ENCODE data around the gene KCNH6.

The KCNH6 gene

DNA sequence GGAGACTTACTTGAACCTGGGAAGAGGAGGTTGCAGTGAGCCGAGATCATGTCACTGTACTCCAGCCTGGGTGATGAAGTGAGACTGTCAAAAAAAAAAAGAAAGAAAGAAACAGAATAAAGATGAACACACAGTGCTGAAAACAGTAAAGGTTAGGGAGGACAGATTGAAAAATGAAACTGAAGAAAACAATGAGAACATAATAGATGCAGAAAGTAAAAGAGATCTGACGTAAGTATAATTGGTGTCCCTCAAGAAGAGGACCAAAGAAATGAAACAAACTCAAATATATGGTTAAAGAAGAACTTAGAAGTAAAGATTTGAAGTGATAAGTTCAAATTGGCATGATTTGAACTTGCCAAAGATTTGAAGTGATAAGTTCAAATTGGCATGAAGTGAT lies 34.3 kb downstream of the KCNH6 start:
- DNase-seq: no peak

DNA sequence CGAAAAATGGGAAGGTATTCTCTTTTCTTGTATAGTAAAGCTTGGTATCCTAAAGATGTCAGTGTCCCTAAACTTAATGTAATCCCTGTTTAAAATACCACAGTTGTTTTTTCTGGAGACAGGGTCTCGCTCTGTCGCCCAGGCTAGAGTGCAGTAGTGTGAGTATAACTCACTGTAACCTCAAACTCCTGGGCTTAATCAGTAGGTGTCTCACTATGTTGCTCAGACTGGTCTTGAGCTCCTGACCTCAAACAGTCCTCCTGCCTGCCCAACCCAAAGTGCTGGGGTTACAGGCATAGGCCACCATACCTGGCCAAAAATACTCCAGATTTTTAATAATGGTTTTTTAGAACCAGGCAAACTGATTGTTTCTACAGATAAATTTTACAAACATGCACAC lies 35.3 kb downstream of the KCNH6 start:
- DNase-seq: no peak

DNA sequence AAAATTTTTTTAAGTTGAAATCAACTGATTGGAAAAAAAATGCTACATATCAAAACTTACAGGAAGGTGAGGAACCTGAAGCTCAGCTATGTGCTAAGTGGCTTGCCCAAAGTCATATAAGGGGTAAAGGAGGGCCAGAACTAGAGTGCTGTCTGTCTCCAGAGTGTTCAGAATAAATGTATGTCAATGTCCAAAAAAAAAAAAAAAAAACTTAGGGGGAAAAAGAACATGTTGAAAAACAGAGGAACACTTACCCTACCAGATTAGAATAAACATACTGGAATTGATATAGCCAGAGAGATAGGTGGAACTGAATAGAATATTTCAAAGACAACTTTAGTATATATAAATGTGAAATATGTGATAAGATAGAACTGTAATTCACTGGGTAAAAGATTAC lies 38.7 kb downstream of the KCNH6 start:
- DNase-seq: no peak

DNA sequence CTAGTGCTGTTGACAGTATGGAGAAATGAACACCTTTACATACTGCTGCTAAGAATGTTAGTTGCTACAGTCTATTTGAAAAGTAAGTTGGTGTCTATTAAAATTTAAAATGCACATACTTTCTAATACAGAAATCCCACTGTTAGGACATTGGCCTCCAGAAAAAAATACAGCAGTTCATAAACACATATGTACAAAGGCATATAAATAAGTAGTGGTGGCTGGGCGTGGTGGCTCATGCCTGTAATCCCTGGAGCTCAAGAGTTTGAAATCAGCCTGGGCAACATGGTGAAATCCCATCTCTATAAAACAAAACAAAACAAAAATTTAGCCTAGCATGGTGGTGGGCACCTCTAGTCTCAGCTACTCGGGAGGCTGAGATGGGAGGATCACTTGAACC lies 40.2 kb downstream of the KCNH6 start:
- DNase-seq: no peak

DNA sequence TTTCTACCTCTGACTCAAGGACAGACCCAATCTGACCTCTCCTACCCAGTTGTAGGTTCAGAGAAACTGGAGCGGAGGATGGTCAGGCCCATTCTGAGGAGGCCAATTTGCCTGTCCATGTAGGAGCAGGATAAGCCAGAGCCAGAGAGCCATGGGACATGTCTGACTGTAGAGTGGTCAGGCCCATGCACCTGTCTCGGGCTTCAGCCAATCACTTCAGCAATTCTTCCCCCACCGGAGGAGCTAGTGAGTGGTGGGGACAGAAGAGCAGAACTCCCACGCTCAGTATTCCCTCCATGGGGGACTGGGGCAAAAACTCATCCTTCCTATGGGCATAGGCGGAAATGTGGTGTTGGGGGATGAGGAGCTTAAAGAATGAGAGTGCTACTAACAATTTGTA lies 41.4 kb downstream of the KCNH6 start:
- no peak for DNase-seq

DNA sequence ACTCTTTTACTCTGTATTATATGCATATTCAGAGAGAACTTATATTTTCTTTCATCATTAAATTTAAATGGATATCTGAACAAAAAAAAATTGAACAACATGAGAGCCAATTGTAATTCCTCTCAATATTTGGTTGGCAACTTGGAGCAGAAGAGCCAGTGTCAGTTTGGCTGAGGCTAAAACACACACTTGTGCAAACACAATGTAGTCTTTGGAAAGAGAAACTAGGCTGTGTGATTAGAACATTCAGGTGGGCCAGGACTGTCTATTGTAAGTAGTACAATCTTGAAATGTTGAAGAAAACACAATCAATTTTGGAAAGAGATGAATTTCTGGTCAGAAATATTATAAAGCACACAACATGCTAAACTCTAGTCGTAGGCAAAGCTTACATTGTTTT lies 44.1 kb downstream of the KCNH6 start:
- no peak for DNase-seq

DNA sequence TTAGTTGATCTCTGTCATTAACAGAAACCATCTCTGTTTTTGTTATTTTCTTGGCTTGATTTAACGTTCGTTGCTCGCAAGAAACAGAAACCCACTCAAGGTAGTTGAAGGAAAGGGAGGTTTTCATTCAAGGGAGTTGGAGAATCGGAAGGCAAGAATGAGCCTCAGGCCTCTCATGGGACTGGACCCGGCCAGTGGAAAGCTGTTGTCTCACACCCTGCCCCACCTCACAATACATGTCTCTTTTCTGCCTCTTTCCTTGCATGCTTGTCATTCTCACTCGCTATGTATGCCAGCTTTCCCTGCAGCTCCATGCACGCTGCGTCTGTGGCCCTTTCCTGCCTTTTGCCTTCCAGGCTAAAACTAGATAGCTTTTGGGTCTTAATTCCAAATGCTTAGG lies 45.4 kb downstream of the KCNH6 start:
- DNase-seq: no peak

DNA sequence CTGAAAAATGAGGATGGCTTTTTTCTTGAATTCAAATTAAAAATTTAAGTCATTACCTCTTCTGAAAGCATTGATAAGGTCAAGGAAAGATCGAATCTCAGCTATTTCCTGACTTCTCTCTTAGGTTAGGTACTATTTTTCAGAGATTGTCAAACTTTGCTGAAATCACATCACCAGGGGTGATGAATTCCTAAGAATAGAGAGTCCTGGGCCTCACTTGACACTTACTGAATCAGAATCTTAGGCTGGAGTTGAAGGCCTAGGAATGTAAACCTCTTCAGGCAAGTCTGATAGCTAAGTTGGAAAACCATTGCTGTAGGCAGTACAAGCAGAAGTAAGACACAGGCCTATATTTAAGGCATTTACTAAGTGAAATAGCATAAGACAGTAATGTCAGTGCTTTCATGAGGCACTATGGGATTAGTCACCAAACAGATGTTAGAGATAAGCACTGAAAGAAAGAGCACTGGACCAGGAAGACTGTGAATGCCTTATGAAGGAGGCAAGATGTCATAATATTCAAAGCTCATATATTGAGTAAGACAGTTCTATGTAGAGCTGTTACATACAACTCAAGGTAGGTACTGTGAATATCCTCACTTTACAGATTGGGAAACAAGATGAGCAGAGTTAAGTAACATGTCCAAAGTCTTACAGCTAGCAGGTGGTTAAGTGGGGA lies 48.6 kb downstream of the KCNH6 start:
- DNase-seq: no peak

DNA sequence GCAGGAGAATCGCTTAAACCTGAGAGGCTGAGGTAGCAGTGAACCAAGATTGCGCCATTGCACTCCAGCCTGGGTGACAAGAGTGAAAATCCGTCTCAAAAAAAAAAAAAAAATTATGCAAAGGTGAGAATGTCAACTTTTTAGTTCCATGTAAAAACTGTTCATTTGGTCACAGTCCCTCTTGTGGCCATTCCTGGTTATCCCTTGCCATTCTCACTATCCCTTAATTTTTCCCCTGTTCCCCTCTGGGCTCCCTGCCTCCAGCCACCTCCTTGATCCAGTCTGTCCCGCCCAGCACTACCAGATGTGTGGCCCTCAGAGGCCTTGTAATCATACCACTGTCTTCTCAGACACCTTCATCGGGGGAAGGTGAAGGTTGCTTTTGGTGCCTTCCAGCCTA lies 50.5 kb downstream of the KCNH6 start:
- no peak for DNase-seq

DNA sequence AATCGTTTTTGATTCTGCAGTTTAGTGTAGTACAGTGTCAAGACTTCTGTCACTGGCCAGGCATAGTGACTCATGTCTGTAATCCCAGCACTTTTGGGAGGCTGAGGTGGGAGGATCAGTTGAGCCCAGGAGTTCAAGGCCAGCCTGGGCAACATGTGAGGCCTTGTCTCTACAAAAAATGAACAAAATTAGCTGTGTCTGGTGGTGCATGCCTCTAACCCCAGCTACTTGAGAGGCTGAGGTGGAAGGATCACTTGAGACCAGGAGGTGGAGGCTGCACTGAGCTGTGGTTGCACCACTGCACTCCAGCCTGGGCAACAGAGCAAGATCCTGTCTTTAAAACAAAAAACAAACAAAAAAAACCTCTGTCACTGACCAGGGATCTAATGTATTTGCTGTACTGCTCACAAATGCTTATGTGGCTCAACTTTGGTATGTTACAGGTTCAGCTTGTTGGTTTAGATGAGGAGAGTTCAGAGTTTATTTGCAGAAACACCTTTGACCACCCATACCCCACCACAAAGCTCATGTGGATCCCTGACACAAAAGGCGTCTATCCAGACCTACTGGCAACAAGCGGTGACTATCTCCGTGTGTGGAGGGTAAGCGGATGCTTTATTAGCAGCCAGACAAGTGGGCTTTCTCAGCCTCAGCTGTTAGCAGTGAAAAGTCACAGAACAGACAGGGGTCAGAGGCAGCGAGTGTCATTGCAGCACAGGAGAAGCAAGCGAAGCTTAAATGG lies 55.0 kb downstream of the KCNH6 start:
- DNase-seq: no peak

DNA sequence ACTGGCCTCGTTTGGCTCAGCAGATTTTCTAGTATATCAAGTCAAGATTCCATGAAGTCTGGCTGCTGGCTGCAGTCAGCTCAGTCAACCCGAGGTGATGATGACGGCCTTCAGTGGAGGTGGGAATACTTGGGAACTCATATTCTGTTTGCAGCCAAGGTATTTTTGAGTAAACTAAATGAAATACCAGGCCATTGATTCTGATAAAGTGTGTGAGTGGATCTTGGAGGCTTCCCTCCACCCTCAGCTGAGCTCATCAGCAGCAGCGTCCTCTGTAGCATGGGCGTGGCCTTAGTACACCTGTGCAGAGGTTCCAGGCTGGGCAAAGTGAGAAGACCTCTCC lies 55.6 kb downstream of the KCNH6 start:
- no peak for DNase-seq

DNA sequence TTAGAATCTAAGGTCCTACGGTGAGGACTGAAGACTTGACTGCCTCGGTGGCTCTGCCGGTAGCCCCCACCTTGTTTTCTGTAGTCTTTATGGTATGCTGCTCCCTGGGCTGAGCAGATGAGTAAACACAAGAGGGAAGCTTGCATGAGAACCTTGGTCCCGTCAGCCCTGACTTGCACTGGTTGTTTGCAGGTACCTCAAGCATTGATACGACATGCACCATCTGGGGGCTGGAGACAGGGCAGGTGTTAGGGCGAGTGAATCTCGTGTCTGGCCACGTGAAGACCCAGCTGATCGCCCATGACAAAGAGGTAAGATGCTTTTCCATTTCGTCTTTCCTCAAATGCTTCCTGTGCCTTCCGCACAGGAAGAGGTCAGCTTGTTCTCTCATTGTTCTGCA lies 56.5 kb downstream of the KCNH6 start:
- DNase-seq: no peak

DNA sequence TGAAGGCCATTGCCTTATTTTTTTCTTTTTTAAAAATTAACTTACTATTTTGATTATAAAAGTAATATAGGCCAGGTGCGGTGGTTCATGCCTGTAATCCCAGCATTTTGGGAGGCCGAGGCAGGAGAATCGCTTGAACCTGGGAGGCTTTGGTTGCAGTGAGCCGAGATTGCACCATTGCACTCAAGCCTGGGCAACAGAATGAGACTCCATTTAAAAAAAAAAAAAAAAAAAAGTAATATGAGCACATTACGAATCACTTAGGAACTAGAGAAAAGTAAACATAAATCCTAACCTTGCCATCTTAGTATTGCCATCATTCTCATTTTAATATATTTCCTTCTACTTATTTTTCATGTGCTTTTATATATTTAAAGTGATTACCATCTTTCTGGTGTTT lies 64.6 kb downstream of the KCNH6 start:
- no peak for DNase-seq

DNA sequence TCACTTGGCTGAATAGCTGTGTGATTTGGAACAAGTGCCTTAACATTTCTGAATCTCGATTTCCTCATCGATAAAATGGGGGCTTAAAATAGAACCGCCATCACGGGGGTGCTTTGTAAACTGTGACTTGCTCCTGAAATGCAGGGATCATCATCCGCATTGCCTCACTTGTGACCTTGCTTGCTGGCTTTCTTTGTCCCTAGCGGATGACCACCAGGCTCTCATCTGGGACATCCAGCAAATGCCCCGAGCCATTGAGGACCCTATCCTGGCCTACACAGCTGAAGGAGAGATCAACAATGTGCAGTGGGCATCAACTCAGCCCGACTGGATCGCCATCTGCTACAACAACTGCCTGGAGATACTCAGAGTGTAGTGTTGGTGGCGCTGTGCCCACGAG lies 65.6 kb downstream of the KCNH6 start:
- DNase-seq: no peak

DNA sequence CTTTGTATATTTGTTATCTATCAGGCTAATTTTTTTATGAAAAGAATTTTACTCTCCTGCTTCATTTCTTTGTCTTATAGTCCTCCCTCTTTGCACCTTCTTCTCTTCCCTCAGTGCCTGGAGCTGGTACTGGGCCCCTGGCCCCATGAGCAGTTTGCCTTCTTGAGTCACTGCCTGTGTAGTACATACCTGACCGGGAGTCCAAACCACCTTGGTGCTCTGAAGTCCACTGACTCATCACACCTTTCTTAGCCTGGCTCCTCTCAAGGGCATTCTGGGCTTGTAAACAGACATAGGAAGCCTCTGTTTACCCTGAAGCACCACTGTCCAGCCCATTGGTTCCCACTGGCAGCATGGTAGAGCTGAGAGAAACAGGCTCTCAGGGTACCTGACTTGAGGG lies 66.5 kb downstream of the KCNH6 start:
- DNase-seq: no peak

DNA sequence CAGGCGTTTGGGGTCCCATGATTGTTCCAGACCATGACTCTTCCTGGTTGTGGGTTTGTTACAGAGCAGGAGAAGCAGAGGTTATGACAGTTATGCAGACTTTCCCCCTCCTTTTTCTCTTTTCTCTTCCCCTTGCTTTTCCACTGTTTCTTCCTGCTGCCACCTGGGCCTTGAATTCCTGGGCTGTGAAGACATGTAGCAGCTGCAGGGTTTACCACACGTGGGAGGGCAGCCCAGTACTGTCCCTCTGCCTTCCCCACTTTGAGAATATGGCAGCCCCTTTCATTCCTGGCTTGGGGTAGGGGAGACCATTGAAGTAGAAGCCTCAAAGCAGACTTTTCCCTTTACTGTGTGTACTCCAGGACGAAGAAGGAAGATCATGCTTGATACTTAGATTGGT lies 69.6 kb downstream of the KCNH6 start:
- no peak for DNase-seq

DNA sequence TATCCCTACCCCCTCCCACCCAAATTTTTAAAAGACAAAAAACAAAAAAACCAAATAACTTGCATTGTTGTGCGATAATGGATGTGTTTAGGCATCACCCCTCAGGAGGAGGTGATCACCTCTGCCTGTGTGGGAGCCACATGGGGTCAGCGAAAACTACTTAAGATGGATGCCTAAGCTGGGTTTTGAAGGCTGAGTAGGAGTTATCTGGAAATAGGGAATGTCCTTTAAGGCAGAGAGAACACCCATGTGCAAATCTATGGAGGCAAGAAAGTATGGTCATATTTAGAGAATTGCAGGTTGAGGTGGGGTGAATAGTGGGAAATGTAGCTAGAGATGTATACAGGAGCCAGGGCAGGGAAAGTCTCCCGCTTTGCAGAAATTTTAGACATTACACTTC lies 72.0 kb downstream of the KCNH6 start:
- DNase-seq: no peak

All from stimulated activated CD4-positive, alpha-beta T cell treated with anti-CD3 and anti-CD28 coated beads, Interleukin-1b, Interleukin-23, amount 100 ng/mL, for 48 hours (primary cell).